NB4 (cell line): ENCODE data around the gene CDH12.

Source experiments
- POLR2A ChIP-seq: IDR thresholded peaks from 2 replicates; pipeline ENCODE4 v1.6.1; 2011; ENCODE audit warnings: mild to moderate bottlenecking; ENCODE audit not compliant: insufficient read length; ENCODE audit errors: extremely low read depth
- TF ChIP-seq, protein P1 (sequence below): IDR thresholded peaks from one replicate; pipeline ENCODE4 v1.5.1; 2012; ENCODE audit warnings: low read depth, low read length

DNA sequence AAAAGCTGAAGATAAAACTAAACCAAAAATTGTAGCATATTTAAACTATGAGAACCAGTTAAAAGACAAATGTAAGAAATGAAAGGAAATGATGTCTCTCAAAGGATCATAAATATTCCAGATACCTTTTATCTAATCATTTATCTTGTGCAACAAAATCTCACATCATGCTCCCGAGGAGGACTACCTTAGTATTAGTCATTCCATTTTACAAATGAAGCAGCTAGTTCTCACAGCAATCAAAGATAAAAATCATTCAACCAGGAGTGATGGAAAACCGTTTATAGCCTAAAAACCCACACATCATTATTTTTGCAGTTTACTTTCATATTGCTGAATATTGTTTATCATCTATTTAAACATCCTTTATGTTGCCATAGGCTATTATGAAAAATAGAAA lies 190.0 kb downstream of the CDH12 start:
- TF ChIP-seq, protein P1, sequence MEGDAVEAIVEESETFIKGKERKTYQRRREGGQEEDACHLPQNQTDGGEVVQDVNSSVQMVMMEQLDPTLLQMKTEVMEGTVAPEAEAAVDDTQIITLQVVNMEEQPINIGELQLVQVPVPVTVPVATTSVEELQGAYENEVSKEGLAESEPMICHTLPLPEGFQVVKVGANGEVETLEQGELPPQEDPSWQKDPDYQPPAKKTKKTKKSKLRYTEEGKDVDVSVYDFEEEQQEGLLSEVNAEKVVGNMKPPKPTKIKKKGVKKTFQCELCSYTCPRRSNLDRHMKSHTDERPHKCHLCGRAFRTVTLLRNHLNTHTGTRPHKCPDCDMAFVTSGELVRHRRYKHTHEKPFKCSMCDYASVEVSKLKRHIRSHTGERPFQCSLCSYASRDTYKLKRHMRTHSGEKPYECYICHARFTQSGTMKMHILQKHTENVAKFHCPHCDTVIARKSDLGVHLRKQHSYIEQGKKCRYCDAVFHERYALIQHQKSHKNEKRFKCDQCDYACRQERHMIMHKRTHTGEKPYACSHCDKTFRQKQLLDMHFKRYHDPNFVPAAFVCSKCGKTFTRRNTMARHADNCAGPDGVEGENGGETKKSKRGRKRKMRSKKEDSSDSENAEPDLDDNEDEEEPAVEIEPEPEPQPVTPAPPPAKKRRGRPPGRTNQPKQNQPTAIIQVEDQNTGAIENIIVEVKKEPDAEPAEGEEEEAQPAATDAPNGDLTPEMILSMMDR: no peak
- no peak for TF ChIP-seq POLR2A
